K562 (cell line): ENCODE results near the gene ALKBH2. TPM values are rescaled to one million over a fixed set of nuclear protein-coding genes. Genes with fewer than 3 reads are reported as not detected.
A peak's percentile ranks its signal among the peaks of the same experiment; 100 is the strongest.

ENCODE experiments used
- ETS2 ChIP-seq: IDR thresholded peaks from 2 replicates; pipeline ENCODE4 v1.6.1; 2016; ENCODE audit warnings: borderline replicate concordance, missing genetic modification characterization, mild to moderate bottlenecking, moderate library complexity, missing compliant biosample characterization; ENCODE audit not compliant: poor library complexity, severe bottlenecking
- FOXK2 ChIP-seq, 2 experiments: fragments of 450-650 bp; IDR thresholded peaks in 1 of 2; conservative IDR thresholded peaks in 1 of 2; 2 replicates each; pipeline ENCODE4 v1.6.1; 2016; ENCODE audit warnings: low read depth in 2 of 2, mild to moderate bottlenecking in 1 of 2
- HEY1 ChIP-seq: fragments of 250-450 bp; sonication (Bioruptor Pico); IDR thresholded peaks from 2 replicates; pipeline ENCODE4 v1.5.0; 2020; ENCODE audit warnings: mild to moderate bottlenecking, moderate library complexity, borderline replicate concordance
- MED1 ChIP-seq: sonication (generic); formaldehyde crosslinking; IDR thresholded peaks from 2 replicates; pipeline ENCODE4 v1.8.1; 2023; ENCODE audit warnings: missing genetic modification reagents, borderline replicate concordance
- NUFIP1 ChIP-seq: fragments of 450-650 bp; IDR thresholded peaks from 2 replicates; pipeline ENCODE4 v1.6.1; 2018; ENCODE audit not compliant: partially characterized antibody
- RBM17 ChIP-seq: fragments of 200-400 bp; formaldehyde crosslinking; IDR thresholded peaks from 2 replicates; pipeline ENCODE4 v1.6.1; 2017; ENCODE audit warnings: low read depth, mild to moderate bottlenecking, low read length, borderline replicate concordance
- RBM39 ChIP-seq: fragments of 200-400 bp; formaldehyde crosslinking; optimal IDR thresholded peaks from 2 replicates; pipeline ENCODE3; 2018; ENCODE audit warnings: low read depth, low read length
- REST ChIP-seq, 2 experiments: fragments of 450-650 bp; formaldehyde crosslinking in 1 of 2; IDR thresholded peaks; 2 replicates each; pipeline versions ENCODE4 v1.4.0 to v1.6.1; 2014 to 2020; ENCODE audit warnings: mild to moderate bottlenecking in 2 of 2, borderline replicate concordance in 1 of 2, low read depth in 1 of 2
- XRCC5 ChIP-seq: fragments of 200-400 bp; formaldehyde crosslinking; IDR thresholded peaks from 2 replicates; pipeline ENCODE4 v1.6.1; 2017; ENCODE audit warnings: low read depth, mild to moderate bottlenecking, low read length
- ZBTB11 ChIP-seq, 3 experiments: fragments of 200-800 bp in 1 of 3; fragments of 250-450 bp in 1 of 3; fragments of 450-650 bp in 1 of 3; sonication (Bioruptor Pico) in 1 of 3; sonication (Bioruptor generic) in 1 of 3; formaldehyde crosslinking in 1 of 3; IDR thresholded peaks; 2 replicates each; pipeline versions ENCODE4 v1.6.1 to v1.8.0; 2016 to 2022; ENCODE audit warnings: mild to moderate bottlenecking in 2 of 3, missing genetic modification characterization in 2 of 3, missing compliant biosample characterization in 1 of 3, moderate library complexity in 1 of 3
- ZBTB12 ChIP-seq: fragments of 250-450 bp; sonication (Bioruptor Pico); IDR thresholded peaks from 2 replicates; pipeline ENCODE4 v1.4.0; 2020
- ZKSCAN3 ChIP-seq: fragments of 250-450 bp; sonication (Bioruptor Pico); IDR thresholded peaks from 2 replicates; pipeline ENCODE4 v1.4.0; 2020
- ZNF583 ChIP-seq: fragments of 250-450 bp; sonication (Bioruptor Pico); IDR thresholded peaks from 2 replicates; pipeline ENCODE4 v1.4.0; 2020
- ZNF707 ChIP-seq: fragments of 250-450 bp; sonication (Bioruptor Pico); conservative IDR thresholded peaks from 2 replicates; pipeline ENCODE4 v1.8.0; 2022; ENCODE audit warnings: inconsistent platforms, mild to moderate bottlenecking, moderate library complexity
- polyA plus RNA-seq, 8 experiments: library from polyadenylated mRNA; depleted of rRNA in 4 of 8; stranded (reverse) in 5 of 8; unstranded in 3 of 8; fragments of >200 nt; fragmentation: Nextera tagmentation in 2 of 8; fragmentation: Illumina TruSeq in 1 of 8; extraction: Ambion mirVana in 2 of 8; extraction: Trizol in 1 of 8; gene quantifications; 2 replicates each; pipeline versions ENCODE4 v1.2.1 to v1.2.3, GENCODE V29; 2011 to 2014; ENCODE audit warnings: inconsistent platforms in 1 of 8, missing spikeins in 1 of 8
- total RNA-seq, 7 experiments: library from RNA; depleted of rRNA in 6 of 7; stranded (reverse); fragments of >200 nt in 6 of 7; fragmentation: Illumina TruSeq in 2 of 7; extraction: Trizol in 2 of 7; gene quantifications; 2 replicates each; pipeline versions ENCODE4 v1.2.1 to v1.2.3, GENCODE V29; 2011 to 2021; ENCODE audit warnings: low replicate concordance in 1 of 7

ALKBH2 gene
- total and polyA plus RNA-seq, 9 of the 15 experiments (the other 6 are each of a cell fraction or from before 2014, with no cell fraction given) = 5.9 to 56.1 (median 41.9) TPM

- TF ChIP-seq ZBTB11 (CRISPR knock-in tag; IDR thresholded peaks at IDR 0.05) (no peak), XRCC5 (no peak), ZNF707 (CRISPR knock-in tag) (no peak), MED1 (CRISPR knock-in tag) (no peak), NUFIP1 (no peak), RBM39 (no peak), ZKSCAN3 (CRISPR knock-in tag) (no peak), HEY1 (CRISPR knock-in tag) (no peak), REST (IDR thresholded peaks at IDR 0.05; ENCODE audit: borderline replicate concordance) (peak; percentile 21; the same call in 1 of the 2 replicates), REST (CRISPR knock-in tag; IDR thresholded peaks at IDR 0.05; ENCODE audit: low read depth) (no peak), FOXK2 (conservative IDR thresholded peaks at IDR 0.05 in 1 of 2, IDR thresholded peaks at IDR 0.05 in 1 of 2; ENCODE audit: low read depth in 2 of 2) (peak; percentile 87 to 90), RBM17 (no peak), ZNF583 (CRISPR knock-in tag) (no peak), ZBTB12 (CRISPR knock-in tag) (no peak), ETS2 (tag) (no peak)
These were observed 4.3 kb upstream of the ALKBH2 start, which contains the start of gene UNG (continued) for GRCh38 chr12:109097435-109098182.
